HUDEP-2 (cell line): Measurements from ENCODE around the gene DEGS2.
A peak's percentile ranks its signal among the peaks of the same experiment; 100 is the strongest.
"Not testable (repeated sequence)": the region's sequence is repeated elsewhere in the genome, so short reads cannot be mapped to it uniquely, and the experiment has no call there.

Source experiments
- DNase-seq, 76 experiments: peaks; one replicate each; lab custom pipeline; 2025; ENCODE audit not compliant: unreplicated experiment in 76 of 76; lab: John Stamatoyannopoulos, UW

The DEGS2 gene

GRCh38 chr14:100181876-100182551, 22.6 kb upstream of the DEGS2 start:
- peak in 3 of 76 experiments; percentile 4 to 11 (median 6) for DNase-seq

GRCh38 chr14:100180671-100181070, 21.2 kb upstream of the DEGS2 start:
- not testable (repeated sequence) for DNase-seq

GRCh38 chr14:100178691-100179090, 19.2 kb upstream of the DEGS2 start:
- DNase-seq = no peak

- DNase-seq = no peak
Observed at GRCh38 chr14:100176811-100177327, 17.4 kb upstream of the DEGS2 start.

DNA sequence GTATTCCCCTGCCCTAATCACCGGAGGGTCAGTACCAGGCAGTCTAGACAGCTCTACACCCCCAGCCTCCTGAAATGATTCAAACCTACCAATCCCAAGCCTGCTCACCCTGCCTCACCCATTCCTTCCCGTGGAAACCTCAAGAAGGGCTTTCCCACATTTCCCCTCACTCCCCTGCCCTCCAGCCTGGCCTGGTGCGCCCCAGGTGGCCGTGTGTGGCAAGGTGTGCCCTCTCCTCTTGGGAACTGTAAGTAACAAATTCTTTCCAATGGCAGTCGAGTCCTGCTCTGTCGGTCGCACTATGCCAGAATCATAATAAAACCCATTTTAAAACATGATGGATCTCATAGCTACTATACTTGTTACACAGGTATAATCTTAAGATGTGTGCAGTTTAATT, 13.9 kb upstream of the DEGS2 start:
- DNase-seq = no peak

GRCh38 chr14:100172811-100173210, 13.4 kb upstream of the DEGS2 start:
- DNase-seq = no peak

- DNase-seq = no peak
Observed at GRCh38 chr14:100170880-100171279, 11.4 kb upstream of the DEGS2 start.

DNA sequence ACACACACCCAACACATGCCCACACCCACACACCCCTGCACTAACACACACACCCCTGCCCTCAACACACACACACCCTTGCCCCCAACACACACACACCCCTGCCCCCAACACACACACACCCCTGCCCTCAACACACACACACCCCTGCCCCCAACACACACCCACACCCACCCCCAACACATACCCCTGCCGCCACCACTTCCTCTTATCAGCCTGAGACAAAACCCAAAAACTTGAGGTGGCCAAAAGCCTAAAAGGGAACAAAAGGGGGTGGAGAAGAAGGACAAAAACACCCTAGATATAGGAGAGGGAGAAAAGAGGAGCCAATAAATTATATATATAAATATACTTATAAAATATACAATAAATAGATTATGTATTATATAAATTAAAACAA, 9.1 kb upstream of the DEGS2 start:
- peak in 60 of 76 experiments; percentile 7 to 79 (median 50) for DNase-seq

DNA sequence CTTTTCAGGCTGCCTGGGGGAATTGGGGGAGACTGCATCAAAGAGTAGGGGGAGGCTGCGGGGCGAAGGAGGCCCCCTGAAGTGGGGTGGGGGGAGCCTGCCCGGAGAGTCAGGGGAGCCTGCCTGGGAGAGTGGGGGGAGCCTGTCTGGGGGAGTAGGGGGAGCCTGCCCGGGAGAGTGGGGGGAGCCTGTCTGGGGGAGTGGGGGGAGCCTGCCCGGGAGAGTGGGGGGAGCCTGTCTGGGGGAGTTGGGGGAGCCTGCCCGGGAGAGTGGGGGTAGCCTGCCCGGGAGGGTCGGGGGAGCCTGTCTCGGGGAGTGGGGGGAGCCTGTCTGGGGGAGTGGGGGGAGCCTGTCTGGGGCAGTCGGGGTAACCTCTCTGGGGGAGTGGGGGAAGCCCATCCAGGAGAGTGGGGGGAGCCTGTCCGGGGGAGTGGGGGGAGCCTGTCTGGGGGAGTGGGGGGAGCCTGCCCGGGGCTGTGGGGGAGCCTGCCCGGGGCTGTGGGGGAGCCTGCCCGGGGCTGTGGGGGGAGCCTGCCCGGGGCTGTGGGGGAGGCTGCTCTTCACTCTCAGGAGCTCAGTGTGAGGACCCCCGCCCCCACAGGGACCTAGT, 6.5 kb upstream of the DEGS2 start:
- DNase-seq = peak in 12 of 76 experiments; percentile 28 to 51 (median 44)

DNA sequence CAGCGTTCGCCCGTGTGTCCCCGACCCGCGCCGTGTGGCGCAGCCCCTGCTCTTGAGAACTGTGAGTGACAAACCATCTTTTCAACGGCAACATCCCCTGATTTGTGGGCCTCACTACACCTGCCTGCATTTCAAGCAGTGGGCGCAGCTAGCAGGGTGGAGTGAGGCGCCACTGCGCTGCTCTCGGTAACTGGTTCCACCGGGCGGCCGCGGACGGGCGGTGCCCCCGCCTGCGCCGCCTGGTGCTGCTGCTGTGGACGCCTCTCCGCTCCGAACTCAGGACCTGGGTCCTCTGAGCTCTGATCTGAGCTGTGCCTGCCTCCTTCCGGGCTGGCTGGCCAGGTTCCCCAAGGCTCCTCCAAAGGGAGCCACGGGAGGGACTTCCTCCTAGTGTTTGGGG, 5.9 kb upstream of the DEGS2 start:
- peak in 29 of 76 experiments; percentile 12 to 52 (median 31) for DNase-seq

- no peak for DNase-seq
Observed at GRCh38 chr14:100160534-100160916, 1.1 kb upstream of the DEGS2 start.

DNA sequence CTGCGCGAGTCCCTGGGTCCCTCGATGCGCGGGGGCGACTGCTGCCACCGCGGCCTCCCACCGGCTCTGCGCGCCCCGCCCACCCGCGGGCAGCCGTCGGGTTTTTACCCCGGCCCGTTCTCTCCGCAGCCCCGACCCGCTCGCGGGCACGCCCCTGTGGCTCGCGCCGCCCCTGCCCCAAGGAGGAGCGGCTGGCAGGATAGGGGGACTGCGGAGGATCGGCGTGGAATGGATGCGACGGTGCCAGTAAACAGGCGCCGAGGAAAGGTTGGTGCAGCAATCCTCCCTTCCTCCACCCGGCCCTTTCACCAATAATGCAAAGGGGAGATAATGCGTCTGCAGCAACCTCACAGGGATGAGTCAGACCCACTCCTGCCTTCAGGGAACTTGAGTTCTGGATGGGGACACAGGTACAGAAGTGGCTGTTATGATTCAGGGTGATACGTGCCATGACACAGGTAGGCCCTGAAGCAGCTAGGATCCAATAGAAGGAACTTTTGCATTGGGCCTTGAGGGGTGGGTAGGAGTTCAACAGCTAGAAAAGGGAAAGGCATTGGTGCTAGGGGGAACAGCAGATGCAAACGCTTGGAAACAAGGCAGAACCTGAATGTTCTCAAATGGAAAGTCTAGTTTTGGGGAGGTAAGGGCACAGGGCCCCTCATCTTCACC, 554 bp upstream of the DEGS2 start:
- no peak for DNase-seq

GRCh38 chr14:100158566-100159093, 815 bp downstream of the DEGS2 start:
- no peak for DNase-seq

- not testable (repeated sequence) for DNase-seq
Observed at GRCh38 chr14:100157548-100158232, 1.8 kb downstream of the DEGS2 start.

GRCh38 chr14:100156776-100157175, 2.7 kb downstream of the DEGS2 start:
- DNase-seq = no peak

DNA sequence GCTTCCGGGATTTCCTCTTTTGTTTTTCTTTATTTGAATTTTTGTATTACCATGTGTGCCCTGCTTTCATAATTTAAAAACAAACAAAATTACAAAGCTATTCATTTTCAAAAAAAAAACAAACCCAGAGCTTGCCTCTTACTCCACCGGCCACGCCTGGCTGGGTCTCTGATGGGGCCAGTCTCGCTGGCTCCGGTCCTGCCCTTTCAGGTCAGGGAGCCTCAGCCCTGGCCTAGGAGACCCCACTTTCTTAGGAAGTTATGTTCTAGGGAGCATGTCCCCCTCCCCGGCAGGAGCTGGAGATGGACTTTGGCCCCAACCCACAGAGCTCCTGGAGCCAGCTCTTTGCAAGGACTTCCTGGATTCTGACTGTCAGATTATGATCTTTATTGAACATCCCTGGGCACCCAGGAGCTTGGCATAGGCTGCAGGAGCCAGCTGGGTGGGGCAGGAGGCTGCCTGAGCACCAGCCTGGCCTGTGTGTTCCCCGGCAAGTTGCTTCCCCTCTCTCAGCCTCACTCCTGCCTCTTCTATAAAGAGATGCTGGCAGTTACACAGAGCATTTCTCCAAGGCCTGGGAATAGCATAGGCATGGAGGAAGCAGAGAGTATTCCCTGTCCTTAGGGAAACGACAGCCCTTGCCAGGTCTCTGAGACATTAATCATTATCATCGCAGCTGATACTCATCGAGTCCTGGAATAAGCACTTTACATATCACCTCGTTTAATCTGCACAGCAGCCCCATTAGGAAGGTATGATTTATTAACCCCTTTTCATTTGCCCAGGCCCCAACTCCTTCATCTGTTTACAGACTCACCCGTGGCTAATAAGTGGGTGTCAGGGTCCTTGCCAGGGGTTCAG, 3.5 kb downstream of the DEGS2 start:
- no peak for DNase-seq

DNA sequence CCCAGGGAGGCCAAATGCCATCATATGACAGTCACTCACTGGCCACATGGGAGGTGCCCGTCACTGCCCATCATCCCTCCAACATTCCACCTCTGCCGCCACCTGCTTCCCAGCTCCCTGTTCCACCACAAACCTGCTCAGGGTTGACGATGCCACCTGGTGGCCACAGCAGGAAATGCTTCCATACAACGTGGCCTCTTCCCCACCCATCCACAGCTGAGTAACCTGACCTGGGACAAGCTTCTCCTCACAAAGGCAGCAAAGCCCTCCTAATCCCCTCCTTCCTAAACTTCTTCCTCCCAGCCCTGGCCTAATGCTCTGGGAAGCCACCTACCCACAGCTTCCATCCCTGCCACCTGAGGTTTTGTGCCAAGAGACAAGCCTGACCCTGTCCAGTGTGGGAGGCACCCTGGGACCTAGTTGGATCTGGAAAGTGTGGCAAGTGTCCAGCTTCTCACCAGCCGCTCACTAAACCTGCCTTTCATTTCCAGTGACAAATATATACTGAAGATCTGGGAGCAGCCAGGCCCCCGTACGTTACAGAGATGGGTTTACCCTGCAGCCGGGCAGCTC, 4.3 kb downstream of the DEGS2 start:
- peak in 50 of 76 experiments; percentile 11 to 67 (median 39) for DNase-seq

- no peak for DNase-seq
Observed at GRCh38 chr14:100153560-100153959, 5.9 kb downstream of the DEGS2 start.

- DNase-seq = no peak
Observed at GRCh38 chr14:100152091-100152490, 7.4 kb downstream of the DEGS2 start.
